Measurements from ENCODE around the gene RAB8B. TPM values are rescaled to one million over a fixed set of nuclear protein-coding genes. Genes with fewer than 3 reads are reported as not detected.

RAB8B gene
- total and polyA plus RNA-seq, 2 of the 13 experiments (the other 11 are each of a cell fraction or from before 2014, with no cell fraction given) = 6.8 to 14.2 TPM

DNA sequence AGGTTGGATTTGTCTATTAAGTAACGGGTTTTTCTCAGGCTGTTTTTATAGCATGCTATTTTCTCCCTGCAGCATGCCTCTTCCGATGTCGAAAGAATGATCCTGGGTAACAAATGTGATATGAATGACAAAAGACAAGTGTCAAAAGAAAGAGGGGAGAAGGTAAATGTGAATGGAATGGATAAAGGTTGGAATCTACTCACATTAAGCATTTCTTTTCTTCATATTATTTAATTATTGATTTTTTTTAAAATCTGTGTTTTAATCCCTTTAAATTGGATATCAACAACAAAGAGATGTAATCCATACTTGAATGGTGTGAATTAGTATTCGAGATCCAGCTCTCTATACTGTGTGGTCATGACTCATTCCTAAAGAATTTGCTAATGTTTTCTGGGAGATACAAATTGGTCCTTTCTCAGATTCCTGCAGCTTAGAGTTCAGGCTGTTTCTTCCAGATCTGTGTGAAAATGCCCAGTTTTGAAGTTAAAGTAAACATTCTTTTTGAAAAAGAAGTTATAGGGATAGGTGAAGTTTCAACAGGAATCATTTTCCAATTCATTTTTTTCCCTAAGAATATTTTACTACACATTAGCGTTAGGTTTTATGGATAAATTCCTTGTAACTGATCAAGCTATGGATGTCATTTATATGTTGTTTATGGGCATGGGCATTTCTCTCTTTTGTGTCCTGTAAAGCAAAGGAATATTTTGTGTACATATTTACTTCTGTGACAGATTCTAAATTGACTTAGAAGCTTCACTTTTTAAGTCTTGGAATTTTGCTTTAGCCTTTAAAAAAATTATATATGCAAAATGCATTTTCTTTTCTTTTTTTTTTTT lies 67.2 kb downstream of the RAB8B start:
- POLR2A ChIA-PET = interaction anchor here (1.0 kb wide), 1 partner anchor 35 kb away, joined by 3 read pairs; no protein-coding TSS in a partner anchor
- peaks cover 35% of the 10 kb centered on the region for H3K4me1 ChIP-seq (ENCODE audit: insufficient read depth, low read length)
- intact Hi-C loops (cut with micrococcal nuclease; ENCODE audit: unreplicated experiment) = no loop called here
- H3K27me3 ChIP-seq (ENCODE audit: control insufficient read depth in 1 of 2, insufficient read depth in 2 of 2, low read length in 2 of 2) = no peaks in the 10 kb centered on the region
- ATAC-seq (no peak), DNase-seq (ENCODE audit: low spot score) (peak; percentile 33), FAIRE-seq (peak; percentile 36)
- no peak overlapping the region for H2AFZ ChIP-seq (ENCODE audit: low read length)
- no peak overlapping the region for H3K9ac ChIP-seq (ENCODE audit: insufficient read depth, low read depth, low read length)
- H3K79me2 ChIP-seq (ENCODE audit: insufficient read depth, low read length) = no peaks in the 10 kb centered on the region
- H3K36me3 ChIP-seq (replicated peaks in 1 of 2; ENCODE audit: control insufficient read depth in 1 of 2, insufficient read depth in 2 of 2, low read length in 2 of 2) = peaks cover 0 to 4% of the 10 kb centered on the region in 2 experiments; a peak in 1 of 5 replicates
- WGBS (ENCODE audit: low lambda C conversion rate) = 78% methylated on average over 5 of the region's 5 CpGs
- no peaks in the 10 kb centered on the region for H4K20me1 ChIP-seq (ENCODE audit: insufficient read depth, low read length)
- H3K27ac ChIP-seq (ENCODE audit: extremely low read length, insufficient read depth, low read length) = no peak overlapping the region
- no TSS peak for BruUV-seq (replicated peaks)
- TF ChIP-seq HMGXB4 (CRISPR knock-in tag; IDR thresholded peaks at IDR 0.05; ENCODE audit: borderline replicate concordance in 1 of 2, low read depth in 1 of 2) = no peak
- no peak for TF ChIP-seq ELK4 (CRISPR knock-in tag; IDR thresholded peaks at IDR 0.05; ENCODE audit: borderline replicate concordance)
- no peak for TF ChIP-seq ETV6 (CRISPR knock-in tag; conservative IDR thresholded peaks at IDR 0.05)
- TF ChIP-seq ZNF10 (CRISPR knock-in tag; IDR thresholded peaks at IDR 0.05; ENCODE audit: borderline replicate concordance, low read depth) = no peak
- TF ChIP-seq ASH2L (IDR thresholded peaks at IDR 0.05; ENCODE audit: insufficient read length, low read depth, low read length) = no peak
- H3K4me2 ChIP-seq (ENCODE audit: low read depth, low read length) = no peak overlapping the region
- in situ Hi-C loops (cut with HindIII; ENCODE audit: extremely low pct_ligation_motif_present, low pct_unique_long_range_greater_than_20kb) = no loop called here
- H3K4me3 ChIP-seq (replicated peaks in 1 of 3; ENCODE audit: insufficient read depth in 1 of 3, low read depth in 2 of 3, low read length in 3 of 3) = no peak overlapping the region
- H3K9me3 ChIP-seq (ENCODE audit: low read length) = no peaks in the 10 kb centered on the region
- CTCF ChIA-PET (ENCODE audit: low intra/inter-chr PET ratio, low total read pairs) = no interaction called here

Measured in HepG2 (cell line).